GM19193 (cell line): ENCODE measurements around the gene SRRM4.

Source experiments
- POLR2A ChIP-seq: IDR thresholded peaks from 4 replicates; pipeline ENCODE4 v1.6.1; 2011; ENCODE audit not compliant: insufficient read depth, insufficient read length; ENCODE audit errors: extremely low read depth

The SRRM4 gene

DNA sequence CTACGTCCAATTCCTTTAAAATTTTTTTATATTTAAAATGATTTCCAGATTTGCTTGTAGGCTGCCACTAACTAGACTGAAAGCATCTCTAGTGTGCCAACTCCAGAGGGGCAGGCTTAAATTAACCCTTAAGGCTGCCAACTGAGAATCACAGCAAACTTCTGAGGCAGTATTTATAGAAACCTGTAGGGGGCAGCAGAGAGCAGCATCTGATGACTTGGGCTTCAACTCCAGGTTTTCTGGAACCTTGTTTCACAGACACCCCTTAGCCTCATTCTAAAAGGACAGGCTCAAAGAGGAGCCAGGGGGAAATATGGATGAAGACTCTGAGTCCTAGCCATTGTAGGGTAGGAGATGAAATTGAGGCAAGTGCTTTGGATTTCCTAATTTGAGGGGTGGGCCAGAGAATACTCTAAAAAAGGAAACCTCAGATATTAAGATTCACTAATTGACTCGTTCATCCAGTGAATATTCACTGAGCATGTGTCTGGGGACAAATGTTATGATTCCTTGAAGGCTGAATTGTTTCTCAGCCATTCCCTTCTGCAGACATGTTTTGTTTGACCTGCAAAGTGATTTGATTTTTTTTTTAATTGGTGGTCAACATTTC, 134.1 kb downstream of the SRRM4 start:
- no peak for TF ChIP-seq POLR2A

DNA sequence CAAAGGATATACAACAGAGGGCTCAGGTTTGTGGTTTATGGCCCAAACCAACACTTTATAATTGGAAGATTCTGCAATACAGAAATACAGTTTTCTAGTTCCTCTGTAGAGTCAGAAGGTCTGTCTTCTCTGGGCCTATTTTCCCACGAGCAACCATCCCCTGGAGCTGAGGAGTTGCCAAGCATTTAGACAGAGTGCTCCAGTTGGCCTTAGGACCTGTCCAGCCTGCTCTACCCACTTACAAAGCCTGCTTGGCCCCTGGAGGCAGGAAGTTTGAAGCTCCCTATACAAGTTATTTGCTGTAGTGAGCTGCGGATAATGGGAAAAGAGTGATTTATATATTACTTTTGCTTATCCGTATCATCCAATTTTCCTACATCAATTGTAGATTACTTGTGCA, 136.6 kb downstream of the SRRM4 start:
- no peak for TF ChIP-seq POLR2A

DNA sequence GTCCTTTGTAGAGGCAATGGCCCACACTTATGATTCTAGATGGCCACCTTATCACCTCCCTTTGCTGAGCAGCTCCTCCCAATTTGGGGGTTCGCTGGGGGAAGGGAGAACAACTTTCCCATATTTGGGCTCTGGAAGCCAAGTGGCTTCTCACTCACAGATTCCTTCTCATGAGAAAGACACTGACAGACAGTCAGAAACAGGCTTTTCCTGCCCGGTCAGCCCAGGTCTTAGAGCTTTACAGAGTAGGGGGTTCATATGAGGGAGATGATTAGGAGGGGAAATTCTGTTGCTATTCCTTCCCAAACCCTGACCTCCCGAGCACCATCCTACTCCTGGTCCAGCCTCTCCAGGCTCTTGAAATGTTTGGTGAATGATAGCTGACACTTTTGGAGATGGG, 137.3 kb downstream of the SRRM4 start:
- TF ChIP-seq POLR2A: no peak

DNA sequence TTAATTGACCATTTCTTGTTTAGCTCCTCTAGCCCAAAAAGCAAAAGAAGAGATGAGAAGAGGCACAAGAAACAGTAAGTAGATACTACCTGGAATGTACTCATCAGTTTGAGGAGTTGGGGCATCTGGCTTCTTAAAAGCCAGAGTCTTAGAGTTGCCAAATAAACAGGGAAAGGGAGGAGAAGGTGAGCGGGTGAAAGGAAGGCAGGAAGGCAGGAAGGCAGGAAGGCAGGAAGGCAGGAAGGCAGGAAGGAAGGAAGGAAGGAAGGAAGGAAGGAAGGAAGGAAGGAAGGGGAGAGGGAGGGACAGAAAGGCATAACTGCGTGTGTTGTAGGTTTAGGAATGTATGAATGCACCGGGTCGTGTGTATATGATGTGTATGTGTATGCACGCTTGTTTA, 140.7 kb downstream of the SRRM4 start:
- TF ChIP-seq POLR2A: no peak

DNA sequence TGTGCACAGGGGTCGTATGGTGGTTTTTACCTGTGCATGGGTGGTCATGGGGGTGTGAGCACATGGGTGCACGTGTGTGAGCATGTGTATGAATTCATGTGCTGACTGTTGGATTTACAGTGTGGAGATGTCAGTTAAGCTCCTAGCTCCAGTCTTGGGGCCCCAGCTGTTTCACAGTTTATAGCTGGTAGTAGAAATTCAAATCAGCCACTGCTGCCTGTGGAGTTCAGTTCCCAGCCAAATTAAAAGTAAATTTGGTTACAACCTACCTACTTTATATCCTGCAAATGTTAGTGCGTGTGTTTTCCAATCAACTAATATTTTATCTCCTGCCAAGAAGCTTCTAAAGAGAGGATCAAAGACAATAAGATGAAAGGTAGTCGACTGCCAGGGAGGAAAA, 141.4 kb downstream of the SRRM4 start:
- TF ChIP-seq POLR2A: no peak

DNA sequence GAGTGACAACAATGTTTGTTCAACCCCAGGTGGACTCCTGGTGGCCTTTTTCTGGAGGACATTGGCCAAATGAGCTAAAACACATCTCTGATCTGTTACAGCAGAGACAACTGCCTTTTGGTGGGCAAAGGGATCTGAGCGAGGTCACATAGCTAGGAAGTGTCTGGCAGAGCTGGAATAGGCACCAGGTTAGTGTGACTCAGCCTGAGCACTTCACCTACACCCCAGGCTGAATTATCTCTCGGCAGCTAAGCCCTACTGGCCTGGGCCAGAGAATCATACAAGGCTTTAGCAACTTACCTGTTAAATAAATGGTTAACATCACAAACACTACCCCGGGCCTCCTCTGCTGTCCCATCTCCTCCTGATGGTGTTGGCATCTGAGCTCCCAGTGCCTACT, 147.2 kb downstream of the SRRM4 start:
- TF ChIP-seq POLR2A: no peak

DNA sequence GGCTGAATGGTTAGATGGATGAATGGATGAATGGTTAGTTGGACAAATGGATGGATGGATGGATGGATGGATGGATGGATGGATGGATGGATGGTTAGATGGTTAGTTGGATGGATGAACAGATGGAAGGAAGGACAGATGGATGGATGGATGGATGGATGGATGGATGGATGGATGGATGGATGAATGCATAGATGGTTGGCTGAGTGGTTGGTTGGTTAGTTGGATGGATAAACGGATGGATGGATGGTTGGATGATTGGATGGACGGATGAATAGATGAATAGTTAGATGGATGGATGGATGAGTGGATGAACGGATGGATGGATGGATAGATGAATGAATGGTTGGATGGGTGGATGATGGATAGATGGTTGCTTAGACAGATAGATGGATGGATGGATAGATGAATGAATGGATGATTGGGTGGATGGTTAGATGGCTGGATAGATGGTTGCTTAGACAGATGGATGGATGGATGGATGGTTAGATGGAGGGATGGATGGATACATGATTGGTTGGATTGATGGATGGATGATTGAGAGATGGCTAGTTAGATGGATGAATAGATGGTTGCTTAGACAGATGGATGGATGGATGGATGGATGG, 148.6 kb downstream of the SRRM4 start:
- no peak for TF ChIP-seq POLR2A

DNA sequence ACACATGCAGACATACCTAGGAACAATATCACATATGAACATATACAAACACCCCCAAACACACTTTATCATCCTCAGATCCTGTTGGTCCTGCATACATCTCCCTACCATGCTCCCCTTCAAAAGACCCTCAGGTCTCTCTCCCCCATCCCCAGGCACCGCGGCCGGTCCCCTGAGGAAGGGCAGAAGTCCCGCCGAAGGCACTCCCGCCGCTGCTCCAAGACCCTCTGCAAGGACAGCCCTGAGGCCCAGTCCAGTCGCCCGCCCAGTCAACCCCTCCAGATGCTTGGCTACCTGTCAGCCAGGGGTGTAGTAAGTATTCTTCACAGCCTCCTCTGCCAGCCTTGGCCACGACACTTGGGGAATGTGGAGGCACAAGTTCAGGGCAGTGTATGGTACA, 149.2 kb downstream of the SRRM4 start:
- no peak for TF ChIP-seq POLR2A

DNA sequence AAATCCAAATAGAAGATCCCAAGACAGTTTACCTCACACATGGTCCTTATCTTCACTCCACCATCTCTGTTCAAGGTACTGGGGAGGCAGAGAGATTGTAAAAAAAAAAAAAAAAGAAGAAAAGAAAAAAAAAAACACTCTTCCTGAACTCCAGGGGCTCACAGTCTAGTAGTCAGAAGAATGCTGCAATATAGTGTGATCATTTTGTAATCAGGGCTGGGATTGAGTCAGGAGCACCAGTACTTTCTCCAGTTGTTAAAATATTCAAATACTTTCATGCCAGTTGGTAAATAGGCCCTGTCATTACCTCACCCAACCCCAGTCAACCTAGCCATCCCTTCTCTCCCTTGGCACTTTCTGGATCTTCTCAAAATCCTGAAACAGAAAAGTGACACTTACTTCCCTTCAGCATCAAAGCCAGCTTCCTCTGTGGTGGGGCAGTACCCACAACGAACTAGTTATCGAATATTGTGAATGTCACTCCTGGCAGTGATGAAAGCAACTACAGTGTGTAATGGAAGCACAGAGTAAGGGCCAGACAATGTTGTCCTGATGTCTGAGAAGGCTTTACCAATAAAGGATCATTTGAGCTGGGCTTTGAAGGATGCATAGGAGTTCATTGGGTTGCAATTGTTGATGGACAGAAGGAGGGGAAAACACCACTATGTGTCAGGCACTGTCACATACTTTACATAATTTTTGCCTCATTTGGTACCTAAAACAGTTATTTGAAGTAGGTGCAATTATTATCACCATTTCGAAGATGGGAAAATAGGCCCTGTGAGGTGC, 153.1 kb downstream of the SRRM4 start:
- no peak for TF ChIP-seq POLR2A

DNA sequence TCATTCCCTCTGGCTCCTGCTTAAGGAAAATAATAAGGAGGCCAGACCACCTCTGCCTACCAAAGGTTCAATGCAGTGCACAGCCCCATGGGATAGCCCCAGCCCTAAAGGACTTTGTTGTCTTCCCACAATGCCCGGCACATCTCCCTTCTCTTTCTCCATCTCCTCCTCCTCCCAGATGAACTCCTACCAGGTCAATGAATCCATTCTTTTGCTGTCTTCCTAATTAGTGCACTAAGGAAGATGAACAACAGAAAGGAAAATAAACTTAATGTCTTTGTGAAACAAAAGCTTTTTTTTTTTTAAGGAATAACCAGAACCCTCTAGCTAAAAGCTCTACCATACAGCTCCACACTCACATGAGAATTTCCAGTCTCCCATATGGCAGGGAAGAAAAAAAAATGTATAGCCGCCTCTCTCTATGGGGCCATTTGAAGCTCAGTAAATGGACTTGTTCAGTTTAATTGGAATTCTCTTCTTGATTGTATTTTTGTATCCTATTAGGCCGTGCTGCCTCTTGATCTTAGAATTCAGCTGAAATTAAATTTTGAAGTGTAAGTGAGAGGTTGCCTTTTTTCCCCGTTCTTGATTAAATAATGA, 155.6 kb downstream of the SRRM4 start:
- TF ChIP-seq POLR2A: no peak

DNA sequence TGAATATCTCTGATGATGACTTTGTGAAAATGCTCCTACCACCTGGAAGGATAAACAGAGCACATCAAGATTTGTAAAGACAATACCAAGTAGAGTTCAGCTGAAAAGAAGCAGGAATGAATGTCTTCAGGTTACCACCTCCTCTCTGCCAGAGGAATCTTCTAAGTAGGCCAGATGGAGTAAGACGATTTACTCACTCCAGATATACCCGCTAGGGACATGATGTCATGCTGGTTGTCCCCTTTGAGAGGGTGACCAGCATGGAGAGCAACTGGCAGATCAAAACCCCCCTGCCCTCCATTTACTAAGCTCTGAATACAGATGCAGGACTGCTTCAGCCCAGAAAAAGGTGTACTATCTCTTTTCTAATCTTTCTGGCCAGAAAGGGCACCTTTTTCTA, 158.1 kb downstream of the SRRM4 start:
- no peak for TF ChIP-seq POLR2A

DNA sequence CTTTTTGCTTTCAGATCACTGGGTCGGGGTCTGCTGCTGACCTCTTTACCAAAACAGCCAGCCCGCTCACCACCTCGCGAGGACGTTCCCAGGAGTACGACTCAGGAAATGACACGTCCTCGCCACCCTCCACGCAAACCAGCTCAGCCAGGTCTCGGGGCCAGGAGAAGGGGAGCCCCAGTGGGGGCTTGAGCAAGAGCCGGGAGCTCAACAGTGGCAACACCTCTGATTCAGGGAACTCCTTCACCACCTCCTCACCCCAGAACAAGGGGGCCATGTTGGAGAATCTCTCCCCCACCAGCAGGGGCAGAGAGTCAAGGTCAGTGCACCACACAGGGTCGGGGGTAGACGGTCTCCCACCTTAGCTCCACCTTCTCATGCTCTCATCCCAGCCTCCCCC, 164.0 kb downstream of the SRRM4 start:
- TF ChIP-seq POLR2A: no peak

DNA sequence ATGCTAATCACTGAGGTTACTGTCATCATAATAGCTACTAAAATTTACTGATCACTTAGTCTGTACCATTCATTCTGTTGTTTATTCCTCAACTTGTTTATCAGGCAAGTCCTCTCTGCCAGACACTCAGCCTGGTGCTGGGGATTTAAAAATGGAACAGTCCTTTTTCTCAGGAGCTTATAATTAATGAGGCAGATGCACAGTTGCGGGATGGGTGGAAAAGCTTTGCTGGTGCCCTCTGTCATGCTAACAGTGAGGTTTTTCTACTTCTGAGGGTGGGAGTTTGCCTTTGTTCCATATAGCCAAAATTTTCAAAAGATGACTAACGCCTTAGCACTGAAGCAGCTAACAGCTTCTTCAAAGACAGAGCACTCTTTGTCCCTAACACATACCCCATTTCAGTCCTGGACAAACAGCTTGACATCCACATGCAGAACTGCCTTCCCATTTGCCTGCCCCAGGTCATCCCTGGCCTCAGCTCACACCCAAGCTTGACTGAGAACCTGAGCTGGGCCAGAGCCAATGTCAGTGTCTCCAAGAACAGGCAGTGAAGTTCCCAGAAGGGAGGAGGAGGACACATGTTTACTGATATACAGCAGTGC, 166.6 kb downstream of the SRRM4 start:
- no peak for TF ChIP-seq POLR2A

DNA sequence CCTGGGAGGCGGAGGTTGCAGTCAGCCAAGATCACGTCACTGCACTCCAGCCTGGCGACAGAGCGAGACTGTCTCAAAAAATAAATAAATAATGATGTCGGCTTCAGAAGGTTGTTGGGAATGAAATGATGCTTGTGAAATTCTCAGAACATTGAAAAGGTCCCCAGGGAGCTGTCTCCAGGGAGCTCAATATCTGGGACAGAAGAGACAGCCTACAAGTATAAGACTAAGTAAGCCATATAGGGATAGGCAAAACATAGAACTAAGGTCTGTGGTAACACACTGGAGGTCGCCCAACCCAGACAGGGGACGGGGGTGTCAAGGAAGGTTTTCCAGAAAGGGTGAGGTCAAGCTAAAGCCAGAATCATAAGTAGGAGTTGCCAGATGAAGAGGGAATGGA, 167.9 kb downstream of the SRRM4 start:
- no peak for TF ChIP-seq POLR2A

DNA sequence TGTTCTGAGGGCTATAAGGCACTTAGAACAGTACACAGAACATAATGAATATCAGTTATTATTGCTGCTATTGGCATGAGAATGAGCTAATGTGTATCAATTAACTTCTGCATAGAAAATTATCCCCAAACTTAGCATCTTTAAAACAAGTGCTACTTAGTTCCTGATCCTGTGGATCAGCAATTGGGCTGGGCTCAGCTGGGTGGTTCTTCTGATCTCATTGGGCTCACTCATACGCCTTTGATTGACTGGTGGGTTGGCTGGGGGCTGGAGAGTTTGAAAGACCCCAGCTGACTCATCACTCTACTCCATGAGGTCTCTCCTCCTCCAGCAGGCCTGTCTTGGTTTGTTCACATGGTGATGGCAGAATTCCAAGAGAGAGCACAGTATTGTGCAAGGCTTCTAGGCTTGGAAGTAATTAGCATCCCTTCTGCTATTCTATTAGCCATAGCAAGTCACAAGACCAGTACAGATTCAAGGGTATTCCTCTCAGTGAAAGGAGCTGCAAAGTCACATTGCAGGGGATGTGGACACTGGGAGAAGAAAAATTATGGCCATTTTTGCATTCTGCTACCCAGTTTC, 170.2 kb downstream of the SRRM4 start:
- TF ChIP-seq POLR2A: no peak

DNA sequence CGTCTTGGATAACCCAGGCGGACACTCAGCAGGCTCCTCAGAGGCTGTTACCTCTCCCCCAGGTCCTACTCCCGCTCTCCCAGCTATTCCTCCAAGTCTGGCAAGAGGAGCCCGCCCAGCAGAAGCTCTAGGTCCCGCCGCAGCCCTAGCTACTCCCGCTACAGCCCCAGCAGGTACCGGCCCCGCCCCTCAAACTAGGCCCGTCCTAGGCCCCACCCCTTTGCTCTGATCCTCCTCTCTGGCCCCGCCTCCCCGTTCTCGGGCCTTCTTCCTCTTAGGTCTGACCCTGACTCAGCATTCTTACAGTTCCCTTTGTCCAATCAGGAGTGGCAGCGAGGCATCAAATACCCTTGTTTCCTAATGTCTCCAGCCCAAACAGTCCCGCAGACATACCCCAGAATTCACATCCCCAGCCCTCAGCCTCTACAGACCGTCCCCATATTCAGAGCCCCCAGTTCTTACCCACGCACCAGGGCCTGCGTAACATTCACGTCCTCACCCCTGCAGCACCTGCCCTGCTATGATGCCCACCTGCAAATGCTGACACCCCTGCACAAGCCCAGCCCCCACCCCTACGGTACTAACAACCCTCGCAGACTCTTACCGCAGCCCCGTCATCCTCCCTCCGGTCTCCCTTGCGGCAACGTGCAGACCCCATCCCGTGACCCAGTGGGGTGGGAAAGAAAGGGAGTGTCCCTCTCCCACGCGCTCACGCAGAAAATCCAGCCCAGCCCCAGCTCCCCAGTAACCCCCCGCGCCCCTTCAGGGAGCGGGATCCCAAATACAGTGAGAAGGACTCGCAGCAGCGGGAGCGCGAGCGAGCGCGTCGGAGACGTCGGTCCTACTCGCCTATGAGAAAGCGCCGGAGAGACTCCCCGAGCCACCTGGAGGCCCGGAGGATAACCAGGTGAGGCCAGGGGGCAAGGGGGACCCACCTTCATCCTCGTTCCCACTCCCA, 172.4 kb downstream of the SRRM4 start:
- no peak for TF ChIP-seq POLR2A
